HG02610 (cell line): ENCODE results near the gene NOL4L.
"Not testable (repeated sequence)": the region's sequence is repeated elsewhere in the genome, so short reads cannot be mapped to it uniquely, and the experiment has no call there.

ENCODE experiments used
- ATAC-seq: cut with Tn5 transposase; IDR thresholded peaks from one replicate; pipeline ENCODE4 v1.9.1; 2021; ENCODE audit warnings: mild to moderate bottlenecking, moderate library complexity; ENCODE audit not compliant: unreplicated experiment

The NOL4L gene

GRCh38 chr20:32512047-32512385, 73.1 kb downstream of the NOL4L start:
- ATAC-seq, result no peak

GRCh38 chr20:32511358-32512046, 73.6 kb downstream of the NOL4L start:
- no peak for ATAC-seq

- ATAC-seq, result no peak
Observed at GRCh38 chr20:32510601-32511357, 74.4 kb downstream of the NOL4L start.

- no peak for ATAC-seq
Observed at GRCh38 chr20:32510120-32510600, 75.0 kb downstream of the NOL4L start.

GRCh38 chr20:32509639-32510066, 75.5 kb downstream of the NOL4L start:
- ATAC-seq, result no peak

GRCh38 chr20:32508775-32509119, 76.4 kb downstream of the NOL4L start:
- ATAC-seq, result no peak

GRCh38 chr20:32507998-32508774, 76.9 kb downstream of the NOL4L start:
- ATAC-seq, result no peak

GRCh38 chr20:32506721-32507120, 78.4 kb downstream of the NOL4L start:
- no peak for ATAC-seq

- ATAC-seq, result no peak
Observed at GRCh38 chr20:32505723-32506473, 79.2 kb downstream of the NOL4L start.

GRCh38 chr20:32501709-32502108, 83.4 kb downstream of the NOL4L start:
- no peak for ATAC-seq

- ATAC-seq, result no peak
Observed at GRCh38 chr20:32497589-32498224, 87.4 kb downstream of the NOL4L start.

GRCh38 chr20:32496811-32497533, 88.2 kb downstream of the NOL4L start:
- ATAC-seq, result no peak

- no peak for ATAC-seq
Observed at GRCh38 chr20:32495949-32496348, 89.2 kb downstream of the NOL4L start.

GRCh38 chr20:32495217-32495565, 89.9 kb downstream of the NOL4L start:
- no peak for ATAC-seq

GRCh38 chr20:32494483-32495216, 90.5 kb downstream of the NOL4L start:
- ATAC-seq, result no peak

- no peak for ATAC-seq
Observed at GRCh38 chr20:32493356-32493755, 91.8 kb downstream of the NOL4L start.

GRCh38 chr20:32491764-32492151, 93.4 kb downstream of the NOL4L start:
- not testable (repeated sequence) for ATAC-seq

GRCh38 chr20:32490942-32491763, 94.0 kb downstream of the NOL4L start:
- no peak for ATAC-seq
